ENCODE measurements around the gene ANKHD1.
"Not testable (repeated sequence)": the region's sequence is repeated elsewhere in the genome, so short reads cannot be mapped to it uniquely, and the experiment has no call there.

The ANKHD1 gene

DNA sequence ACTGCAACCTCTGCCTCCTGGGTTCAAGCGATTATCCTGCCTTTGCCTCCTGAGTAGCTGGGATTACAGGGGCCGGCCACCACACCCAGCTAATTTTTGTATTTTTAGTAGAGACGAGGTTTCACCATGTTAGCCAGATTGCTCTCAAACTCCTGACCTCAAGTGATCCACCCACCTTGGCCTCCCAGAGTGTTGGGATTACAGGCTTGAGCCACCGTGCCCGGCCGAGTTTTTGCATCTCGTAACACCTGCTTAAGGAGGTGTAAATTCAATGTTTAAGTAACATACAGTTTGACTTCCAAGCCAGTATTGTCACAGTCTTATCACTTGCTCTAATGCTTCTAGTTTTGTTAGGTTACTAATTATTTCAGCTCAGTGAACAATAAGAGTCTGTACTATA is 19.7 kb downstream of the ANKHD1 start:
- DNase-seq: not testable (repeated sequence)

GRCh38 chr5:140423609-140424008 is 22.0 kb downstream of the ANKHD1 start:
- DNase-seq: no peak

GRCh38 chr5:140424135-140424534 is 22.5 kb downstream of the ANKHD1 start:
- DNase-seq: no peak

DNA sequence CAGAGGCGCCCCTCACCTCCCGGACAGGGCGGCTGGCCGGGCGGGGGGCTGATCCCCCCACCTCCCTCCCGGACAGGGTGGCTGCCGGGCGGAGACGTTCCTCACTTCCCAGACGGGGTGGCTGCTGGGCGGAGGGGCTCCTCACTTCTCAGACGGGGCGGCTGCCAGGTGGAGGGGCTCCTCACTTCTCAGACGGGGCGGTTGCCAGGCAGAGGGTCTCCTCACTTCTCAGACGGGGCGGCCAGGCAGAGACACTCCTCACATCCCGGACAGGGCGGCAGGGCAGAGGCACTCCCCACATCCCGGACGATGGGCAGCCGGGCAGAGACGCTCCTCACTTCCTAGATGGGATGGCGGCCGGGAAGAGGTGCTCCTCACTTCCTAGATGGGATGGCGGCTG is 26.1 kb downstream of the ANKHD1 start:
- DNase-seq: not testable (repeated sequence)

GRCh38 chr5:140429724-140430123 is 28.1 kb downstream of the ANKHD1 start:
- DNase-seq: no peak

DNA sequence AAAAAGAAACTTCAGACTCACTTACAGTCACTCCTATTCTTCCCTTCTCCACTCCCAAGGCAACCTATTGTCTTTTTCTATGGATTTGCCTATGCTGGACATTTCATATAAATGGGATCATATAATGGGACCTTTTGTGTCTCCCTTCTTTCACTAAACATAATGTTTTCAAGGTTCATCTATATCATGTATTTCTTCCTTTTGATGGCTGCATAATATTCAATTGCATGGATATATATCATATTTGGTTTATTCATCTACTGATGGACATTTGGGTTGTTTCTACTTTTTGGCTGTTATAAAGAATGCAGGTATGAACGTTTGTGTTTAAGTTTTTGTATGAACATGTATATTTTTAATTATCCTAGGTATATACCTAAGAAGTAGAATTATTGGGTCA is 30.6 kb downstream of the ANKHD1 start:
- DNase-seq: no peak

DNA sequence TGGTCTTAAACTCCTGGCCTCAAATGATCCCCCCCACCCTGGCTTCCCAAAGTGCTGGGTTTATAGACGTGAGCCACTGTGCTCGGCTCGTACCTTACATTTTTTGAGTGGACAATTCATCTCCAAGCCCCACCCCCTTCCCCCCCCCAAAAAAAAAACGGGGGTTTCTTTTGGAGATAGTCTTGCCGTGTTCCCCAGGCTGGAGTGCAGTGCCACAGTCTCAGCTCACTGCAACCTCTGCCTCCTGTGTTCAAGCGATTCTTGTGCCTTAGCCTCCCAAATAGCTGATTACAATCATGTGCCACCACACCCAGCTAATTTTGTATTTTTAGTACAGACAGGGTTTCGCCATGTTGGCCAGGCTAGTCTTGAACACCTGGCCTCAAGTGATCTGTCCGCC is 31.3 kb downstream of the ANKHD1 start:
- no peak for DNase-seq

DNA sequence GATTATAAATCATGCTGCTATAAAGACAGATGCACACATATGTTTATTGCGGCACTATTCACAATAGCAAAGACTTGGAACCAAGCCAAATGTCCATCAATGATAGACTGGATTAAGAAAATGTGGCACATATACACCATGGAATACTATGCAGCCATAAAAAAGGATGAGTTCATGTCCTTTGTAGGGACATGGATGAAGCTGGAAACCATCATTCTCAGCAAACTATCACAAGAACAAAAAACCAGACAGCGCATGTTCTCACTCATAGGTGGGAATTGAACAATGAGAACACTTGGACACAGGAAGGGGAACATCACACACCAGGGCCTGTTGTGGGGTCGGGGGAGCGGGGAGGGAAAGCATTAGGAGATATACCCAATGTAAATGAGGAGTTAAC is 55.7 kb downstream of the ANKHD1 start:
- DNase-seq: not testable (repeated sequence)

DNA sequence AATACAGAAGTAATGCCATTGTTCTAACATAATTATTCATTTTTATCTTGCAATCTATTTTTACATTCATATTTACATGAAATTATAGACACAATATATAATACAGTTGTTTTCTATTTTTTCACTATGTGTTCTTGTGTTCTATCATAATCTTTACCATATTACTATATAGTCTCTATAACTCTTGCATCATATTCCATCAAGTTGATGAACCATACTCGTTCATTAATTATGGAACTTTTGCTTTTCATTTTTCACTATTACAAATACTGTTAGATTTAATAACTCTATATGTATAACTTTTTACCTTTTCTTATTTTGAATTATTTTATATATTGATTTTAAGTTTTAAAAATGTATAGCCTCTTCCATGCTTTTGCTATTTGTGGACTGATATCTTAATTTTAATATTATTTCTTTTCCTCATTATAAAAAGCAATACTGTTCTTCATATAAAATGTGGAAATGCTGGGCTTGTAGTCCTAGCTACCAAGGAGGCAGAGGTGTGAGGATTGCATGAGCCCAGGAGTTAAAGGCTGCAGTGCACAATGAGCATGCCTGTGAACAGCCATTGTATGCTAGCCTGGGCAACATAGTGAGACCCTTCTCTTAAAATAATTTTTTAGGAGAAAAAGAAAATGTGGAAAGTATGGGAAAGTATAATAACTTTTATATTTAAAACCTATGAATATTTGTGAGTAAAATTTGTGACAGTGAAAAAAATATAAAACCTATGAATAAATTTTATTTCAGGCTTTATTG is 65.5 kb downstream of the ANKHD1 start:
- DNase-seq: no peak

DNA sequence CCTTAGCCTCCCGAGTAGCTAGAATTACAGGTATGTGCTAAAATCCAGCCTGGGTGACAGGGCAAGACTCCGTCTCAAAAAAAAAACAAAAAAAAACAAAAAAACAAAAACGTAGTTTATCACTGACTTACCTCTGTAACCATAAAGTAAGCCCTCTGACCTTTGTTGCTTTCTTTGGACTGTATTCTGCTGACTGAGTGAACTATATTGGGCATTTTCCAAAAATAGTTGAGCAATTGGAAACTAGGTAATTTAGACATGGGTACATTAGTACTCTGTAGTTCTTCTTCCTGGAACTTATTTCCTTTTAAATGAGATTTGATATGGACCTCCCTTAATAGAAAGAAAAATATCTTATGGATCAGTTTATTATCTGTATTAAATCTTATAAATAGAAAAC is 66.6 kb downstream of the ANKHD1 start:
- no peak for DNase-seq

DNA sequence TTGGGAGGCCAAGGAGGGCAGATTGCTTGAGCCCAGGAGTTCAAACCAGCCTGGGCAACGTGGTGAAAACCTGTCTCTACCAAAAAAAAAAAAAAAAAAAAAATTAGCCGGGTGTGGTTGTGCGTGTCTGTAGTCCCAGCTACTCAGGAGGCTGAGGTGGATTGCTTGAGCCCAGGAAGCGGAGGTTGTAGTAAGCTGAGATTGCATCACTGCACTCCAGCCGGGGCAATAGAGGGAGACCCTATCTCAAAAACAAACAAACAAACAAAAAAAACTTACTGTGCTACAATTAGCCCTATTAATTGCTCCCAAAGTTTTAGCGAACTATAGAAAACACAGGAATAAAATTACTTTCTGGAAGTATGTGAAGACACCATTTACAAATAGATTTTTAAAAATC is 67.6 kb downstream of the ANKHD1 start:
- DNase-seq: no peak

DNA sequence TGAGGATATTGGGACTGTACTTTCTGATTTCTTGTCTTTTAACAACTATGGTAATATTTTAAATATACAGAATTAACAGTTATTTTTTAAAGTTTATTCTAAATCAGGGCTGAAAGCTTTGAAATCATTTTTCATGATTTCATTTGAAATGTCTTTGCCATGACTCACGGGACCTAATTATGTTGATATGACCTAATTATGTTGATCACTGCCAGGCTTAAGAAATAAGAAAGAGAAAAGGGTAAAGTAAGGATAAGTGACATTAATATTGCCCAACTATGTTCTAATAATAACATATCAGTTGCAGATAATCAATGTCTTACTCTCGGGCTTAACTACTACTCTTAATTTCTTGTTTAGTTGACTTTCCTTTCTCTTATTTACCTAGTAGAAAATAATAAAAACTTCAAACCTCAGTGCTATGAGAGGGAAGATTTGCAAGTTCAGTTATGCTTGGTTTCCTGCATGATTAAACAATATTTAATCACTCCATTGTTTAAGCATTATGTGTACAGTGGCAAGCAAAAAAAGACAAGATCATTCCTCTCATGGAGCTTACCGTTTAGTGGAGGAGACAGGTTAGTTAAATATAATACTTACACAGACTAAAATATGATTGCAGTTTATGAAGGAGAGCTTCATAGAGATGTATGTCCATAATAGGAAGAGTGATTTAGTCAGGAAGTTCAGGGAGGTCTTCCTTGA is 78.8 kb downstream of the ANKHD1 start:
- no peak for DNase-seq

- DNase-seq: no peak
Observed at GRCh38 chr5:140481758-140482157, 80.1 kb downstream of the ANKHD1 start.

DNA sequence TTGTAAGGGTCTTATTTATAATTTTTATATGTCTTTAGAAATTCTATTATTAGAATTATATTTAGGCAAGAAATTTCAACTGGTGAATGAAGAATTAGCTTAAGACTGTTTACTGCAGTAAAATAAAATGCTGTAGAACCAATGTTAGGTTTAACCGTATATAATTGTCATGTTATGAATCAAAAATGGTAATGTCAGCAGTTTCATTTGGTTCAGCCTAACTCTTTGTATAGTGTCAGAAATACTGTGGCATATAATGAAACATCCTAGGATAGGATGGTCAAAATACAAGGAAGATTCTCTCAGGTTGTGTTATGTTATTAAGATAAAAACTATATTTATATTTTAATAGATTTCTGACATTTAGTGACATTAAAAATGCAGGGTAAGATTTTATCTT is 81.4 kb downstream of the ANKHD1 start:
- no peak for DNase-seq

- DNase-seq: not testable (repeated sequence)
Observed at GRCh38 chr5:140488141-140488540, 86.5 kb downstream of the ANKHD1 start.

- no peak for DNase-seq
Observed at GRCh38 chr5:140488914-140489313, 87.3 kb downstream of the ANKHD1 start.

DNA sequence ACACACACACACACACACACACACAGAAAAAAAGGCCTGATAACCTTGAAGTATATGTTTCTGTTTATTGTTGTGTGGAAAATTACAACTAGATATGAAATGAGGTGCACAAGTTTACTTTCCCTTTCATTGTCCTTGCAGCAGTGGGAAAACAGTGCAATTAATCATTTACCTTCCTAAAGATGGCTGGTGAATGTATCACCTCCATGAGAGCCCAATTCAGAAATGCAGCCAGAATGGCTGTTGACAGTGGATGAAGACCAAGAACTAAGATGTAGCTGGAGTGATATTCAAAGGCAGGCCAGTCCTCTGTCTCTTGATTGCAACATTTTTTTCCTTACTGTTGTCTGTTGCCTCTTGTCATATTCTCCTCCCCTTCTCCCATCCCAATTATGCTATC is 96.3 kb downstream of the ANKHD1 start:
- no peak for DNase-seq

DNA sequence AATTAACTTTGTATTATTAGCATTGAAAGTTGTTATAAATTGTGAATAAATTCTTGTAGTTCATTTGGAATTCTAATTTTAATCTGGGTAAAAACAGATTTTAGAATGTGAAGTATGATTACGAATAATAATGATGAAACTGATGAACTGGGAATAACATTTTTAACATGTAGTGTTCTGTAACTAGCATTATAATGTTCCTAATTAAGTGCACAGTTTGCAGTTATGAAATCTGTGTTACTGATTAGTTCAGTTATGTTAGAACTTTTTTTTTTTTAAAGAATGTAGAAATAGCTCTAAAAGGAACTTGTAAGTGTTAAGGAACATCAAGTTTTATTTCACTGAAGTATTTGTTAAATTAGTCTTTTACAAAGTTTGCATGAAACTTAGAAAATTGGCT is 97.0 kb downstream of the ANKHD1 start:
- no peak for DNase-seq

GRCh38 chr5:140502834-140503233 is 101.2 kb downstream of the ANKHD1 start:
- no peak for DNase-seq

- DNase-seq: no peak
Observed at GRCh38 chr5:140509898-140510297, 108.3 kb downstream of the ANKHD1 start.

- no peak for DNase-seq
Observed at GRCh38 chr5:140513124-140513523, 111.5 kb downstream of the ANKHD1 start.

- no peak for DNase-seq
Observed at GRCh38 chr5:140524003-140524402, 122.4 kb downstream of the ANKHD1 start.

- no peak for DNase-seq
Observed at GRCh38 chr5:140540227-140540626, 138.6 kb downstream of the ANKHD1 start.

GRCh38 chr5:140542972-140543371 is 141.3 kb downstream of the ANKHD1 start:
- no peak for DNase-seq

- DNase-seq: no peak
Observed at GRCh38 chr5:140544986-140545385, 143.4 kb downstream of the ANKHD1 start.

All from activated CD4-positive, alpha-beta T cell treated with anti-CD3 and anti-CD28 coated beads for 1 hour (primary cell).